CD4-positive, alpha-beta T cell treated with Interleukin-12 subunit alpha and Interleukin-12 subunit beta, for 1 hour (primary cell): ENCODE measurements around the gene TECTB.

ENCODE experiments used
- DNase-seq: peaks from one replicate; pipeline ENCODE4 v3.0.0-alpha.2; 2020

The TECTB gene

GRCh38 chr10:112275512-112276245 is 7.5 kb upstream of the TECTB start:
- no peak for DNase-seq

- no peak for DNase-seq
These were observed 4.3 kb upstream of the TECTB start for GRCh38 chr10:112278871-112279270.

DNA sequence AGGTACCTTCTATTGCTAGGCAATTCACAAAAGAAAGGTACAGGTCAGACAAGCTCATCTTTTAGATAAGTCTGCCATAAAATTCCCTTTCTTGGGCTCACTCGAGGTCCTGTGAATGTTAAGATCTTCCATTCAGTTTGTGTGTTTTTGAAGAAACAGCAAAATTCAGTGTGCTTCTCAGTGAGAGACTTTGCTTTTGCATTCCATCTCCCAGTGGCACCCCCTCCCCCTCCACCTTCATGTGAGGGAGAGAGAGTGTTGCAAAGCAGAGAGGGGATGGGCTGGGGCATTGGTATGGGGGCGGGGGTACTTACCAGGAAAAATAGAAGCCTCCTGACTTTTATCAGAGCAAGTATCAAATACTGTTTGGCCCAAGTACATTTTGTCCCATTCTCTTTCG is 3.8 kb upstream of the TECTB start:
- DNase-seq, result no peak

GRCh38 chr10:112280205-112280921 is 2.8 kb upstream of the TECTB start:
- no peak for DNase-seq

DNA sequence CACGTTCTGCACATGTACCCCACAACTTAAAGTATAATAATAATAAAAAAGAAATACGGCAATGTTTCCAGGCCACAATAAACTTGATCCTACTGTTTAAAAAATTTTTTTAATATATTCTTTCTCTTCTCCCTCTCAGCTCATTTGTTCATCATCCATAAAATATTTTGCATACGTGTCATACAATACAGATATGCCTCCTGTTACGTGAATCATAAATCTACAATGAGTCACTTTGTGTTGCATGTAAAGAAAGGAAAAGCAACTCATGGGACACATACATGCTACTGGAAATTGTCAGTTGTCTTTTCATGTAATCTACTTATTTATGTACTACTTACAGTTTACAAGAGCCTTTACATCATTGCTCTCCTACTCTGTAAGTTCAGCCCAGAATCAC is 1.1 kb upstream of the TECTB start:
- DNase-seq, result no peak

DNA sequence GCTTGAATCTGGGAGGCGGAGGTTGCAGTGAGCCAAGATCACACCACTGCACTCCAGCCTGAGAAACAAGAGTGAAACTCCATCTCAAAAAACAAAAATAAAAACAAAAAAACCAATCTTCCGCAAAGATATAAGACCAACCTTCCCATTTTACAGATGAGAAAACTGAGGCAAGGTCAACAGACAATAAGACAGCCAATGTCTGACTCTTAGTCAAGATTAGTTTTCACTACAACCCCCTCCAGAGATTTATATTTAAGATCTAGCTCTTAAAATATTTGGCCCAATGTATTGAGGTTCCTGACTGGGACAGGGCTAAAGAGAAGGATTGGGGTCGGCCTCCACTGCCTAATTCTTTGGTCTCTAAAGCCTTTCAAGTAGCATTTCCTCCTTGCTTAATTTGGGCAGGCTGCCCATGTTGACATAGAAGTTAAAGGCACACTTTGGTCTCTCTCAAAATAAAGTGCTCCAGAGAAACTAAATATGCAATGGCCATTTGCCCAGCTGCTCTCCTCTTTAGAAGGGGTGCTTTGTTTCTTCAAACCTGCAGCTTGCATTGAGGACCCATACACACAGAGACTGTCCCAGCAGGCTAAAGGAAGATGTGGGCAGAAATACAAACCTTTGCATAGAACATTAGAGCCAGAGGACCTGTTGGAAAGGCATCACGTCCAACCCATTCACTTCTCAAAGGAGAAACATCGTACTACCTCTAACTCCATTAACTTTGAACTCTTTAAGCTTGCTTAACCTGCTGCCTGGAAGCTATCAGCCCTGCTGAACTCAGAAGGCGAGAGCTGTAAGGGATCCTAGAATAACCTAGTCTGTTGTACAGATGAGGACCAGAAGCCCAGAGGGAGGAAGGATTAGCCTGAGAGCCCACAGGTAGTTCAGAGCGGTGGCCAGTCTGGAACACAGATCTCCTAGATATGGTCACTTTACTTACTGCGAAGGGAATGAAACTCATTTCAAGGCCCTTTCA is 3.9 kb downstream of the TECTB start:
- no peak for DNase-seq

- DNase-seq, result no peak
These were observed 4.6 kb downstream of the TECTB start for GRCh38 chr10:112287844-112288243.

DNA sequence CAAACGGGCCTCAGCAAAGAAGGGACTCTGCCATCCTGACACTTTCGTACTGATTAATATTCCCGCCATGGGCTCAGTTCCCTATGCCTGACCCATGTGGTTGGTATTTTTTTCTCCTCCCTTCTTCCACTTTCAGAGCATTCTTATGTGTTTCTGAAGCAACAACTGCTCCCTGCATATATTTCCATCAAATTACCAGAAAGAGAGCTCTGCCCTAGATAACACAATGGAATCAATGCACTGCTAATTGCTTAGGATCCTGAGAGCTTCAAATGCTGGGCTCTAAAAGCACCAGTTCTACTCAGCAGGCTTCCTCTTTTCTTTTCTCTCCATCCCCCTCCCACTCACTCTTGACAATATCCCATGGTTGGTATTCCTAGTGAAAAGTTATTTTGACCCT is 5.3 kb downstream of the TECTB start:
- DNase-seq, result no peak

DNA sequence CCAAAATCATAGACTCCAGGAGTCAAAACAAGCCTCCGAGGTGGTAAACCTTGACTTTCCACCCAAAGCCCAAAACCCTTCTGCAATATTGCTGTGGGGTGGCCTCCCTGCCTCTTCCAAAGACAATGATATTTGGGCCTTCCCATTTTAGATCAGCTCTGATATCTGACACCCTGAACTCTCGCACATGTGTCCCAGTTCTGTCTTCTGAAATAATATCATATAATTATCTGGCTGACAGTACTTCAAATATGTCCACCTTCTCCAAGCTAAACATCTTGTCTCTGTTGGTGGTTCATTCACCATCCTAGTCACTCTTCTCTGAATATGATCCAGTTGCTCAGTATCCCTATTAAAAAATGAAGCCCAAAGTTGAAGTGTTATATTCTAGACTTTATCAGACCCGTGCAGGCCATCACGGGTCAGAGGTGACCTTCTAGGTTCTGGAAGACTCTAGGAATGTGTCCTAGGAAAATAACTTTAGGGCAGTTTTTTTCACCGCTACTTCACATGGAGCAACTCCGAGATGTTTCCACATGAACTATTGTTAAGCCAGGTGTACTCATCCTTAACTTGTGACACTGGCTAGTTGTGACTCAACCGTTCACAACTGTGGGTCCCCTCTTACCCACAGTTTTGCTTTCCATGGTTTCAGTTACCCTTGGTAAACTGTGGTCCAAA is 6.3 kb downstream of the TECTB start:
- DNase-seq, result no peak

DNA sequence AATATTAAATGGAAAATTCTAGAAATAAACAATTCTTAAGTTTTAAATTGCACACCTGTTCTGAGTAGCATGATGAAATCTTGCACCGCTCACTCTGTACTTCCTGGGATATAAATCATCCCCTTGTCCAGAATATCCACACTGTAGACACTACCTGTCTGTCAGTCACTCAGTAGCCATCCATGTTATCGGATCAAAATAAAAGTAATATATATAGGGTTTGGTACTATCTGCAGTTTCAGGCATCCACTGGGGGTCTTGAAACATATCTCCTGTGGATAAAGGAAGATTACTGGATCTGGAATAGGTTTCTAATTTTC is 6.8 kb downstream of the TECTB start:
- DNase-seq, result no peak

- no peak for DNase-seq
These were observed 11.0 kb downstream of the TECTB start for GRCh38 chr10:112294169-112294568.

- no peak for DNase-seq
These were observed 12.9 kb downstream of the TECTB start for GRCh38 chr10:112295853-112296830.

DNA sequence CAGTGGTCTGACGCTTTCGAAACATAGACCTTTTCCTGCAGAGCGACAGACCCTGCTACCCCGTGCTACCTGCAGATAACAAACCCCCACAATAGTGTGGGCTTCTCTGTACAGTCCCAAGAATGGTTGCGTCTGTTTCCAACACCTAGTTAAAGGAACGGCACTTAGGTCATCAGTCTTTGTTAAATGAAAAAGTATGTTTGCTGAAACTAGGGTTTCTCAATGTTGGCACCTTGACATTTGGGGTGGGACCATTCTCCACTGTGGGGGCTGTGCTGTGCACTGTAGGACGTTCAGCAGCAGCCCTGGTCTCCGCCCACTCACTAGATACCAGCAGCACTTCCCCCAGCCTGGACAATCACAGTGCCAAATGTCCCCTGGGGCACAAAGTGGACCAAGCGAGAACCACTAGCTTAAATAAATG is 13.7 kb downstream of the TECTB start:
- no peak for DNase-seq

- DNase-seq, result no peak
These were observed 15.4 kb downstream of the TECTB start for GRCh38 chr10:112298581-112298980.

DNA sequence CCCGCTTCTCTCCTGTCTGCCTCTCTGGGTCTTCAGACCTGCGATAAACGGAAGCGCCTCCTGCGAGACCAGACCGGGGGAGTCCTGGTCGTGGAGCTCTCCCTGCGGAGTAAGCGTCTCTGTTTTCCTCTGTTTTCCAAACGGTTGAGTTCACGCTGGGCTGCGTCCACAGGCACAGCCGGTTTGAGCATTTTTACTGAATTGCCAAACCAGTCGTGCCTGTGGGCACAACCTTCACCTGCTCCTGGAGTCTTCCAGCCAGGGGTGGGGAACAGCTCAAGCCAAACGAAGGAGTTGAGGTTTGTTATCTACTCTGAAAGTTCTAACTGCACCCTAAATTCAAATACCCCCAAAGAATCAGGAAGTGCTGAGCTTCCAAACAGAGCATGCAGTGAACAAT is 16.3 kb downstream of the TECTB start:
- DNase-seq, result no peak

DNA sequence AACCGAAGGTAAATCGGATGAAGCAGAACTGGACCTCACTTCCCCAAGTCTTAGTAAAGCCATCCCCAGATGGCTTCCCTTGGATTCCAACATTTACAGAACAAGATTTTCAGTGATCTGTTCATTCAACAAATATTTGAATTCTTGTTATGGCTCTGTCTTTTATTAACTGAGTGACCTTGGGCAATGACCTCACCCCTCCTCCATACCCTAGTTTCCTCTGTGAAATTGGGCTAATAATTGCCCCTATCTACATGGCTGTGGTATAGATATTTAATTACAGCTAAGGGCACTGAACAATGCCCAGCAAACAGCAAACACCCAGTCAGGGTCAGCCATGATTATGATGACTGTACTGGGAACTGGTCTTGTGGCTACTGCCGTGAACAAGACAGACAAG is 19.1 kb downstream of the TECTB start:
- no peak for DNase-seq

- DNase-seq, result no peak
These were observed 20.3 kb downstream of the TECTB start for GRCh38 chr10:112303528-112303927.

DNA sequence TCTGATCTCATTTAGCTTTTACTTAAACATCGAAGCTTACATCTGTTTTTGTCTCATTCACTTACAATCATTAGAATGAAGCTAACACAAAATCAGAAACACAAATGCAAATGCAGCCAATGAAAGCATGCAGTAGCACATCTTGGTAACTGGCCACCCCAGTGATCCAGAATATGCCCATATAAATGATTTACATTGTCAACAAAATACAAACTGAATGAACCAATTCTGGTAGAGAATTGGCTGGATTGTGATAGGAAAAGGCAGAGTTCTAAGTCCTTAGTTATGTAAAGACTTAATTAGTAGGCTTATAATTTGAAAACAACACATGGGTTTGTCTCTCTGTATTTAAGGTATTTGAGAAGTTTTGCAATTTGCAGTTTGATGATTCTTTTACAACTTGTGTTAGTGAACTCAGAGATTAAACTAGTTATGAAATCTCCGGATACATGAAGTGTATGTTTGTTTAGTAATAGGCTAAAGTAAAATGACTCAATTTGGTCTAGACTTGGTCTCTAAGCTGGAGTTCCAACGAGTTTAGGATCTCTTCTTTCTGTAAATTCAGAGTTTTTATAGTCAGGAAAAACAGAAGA is 21.2 kb downstream of the TECTB start:
- no peak for DNase-seq

DNA sequence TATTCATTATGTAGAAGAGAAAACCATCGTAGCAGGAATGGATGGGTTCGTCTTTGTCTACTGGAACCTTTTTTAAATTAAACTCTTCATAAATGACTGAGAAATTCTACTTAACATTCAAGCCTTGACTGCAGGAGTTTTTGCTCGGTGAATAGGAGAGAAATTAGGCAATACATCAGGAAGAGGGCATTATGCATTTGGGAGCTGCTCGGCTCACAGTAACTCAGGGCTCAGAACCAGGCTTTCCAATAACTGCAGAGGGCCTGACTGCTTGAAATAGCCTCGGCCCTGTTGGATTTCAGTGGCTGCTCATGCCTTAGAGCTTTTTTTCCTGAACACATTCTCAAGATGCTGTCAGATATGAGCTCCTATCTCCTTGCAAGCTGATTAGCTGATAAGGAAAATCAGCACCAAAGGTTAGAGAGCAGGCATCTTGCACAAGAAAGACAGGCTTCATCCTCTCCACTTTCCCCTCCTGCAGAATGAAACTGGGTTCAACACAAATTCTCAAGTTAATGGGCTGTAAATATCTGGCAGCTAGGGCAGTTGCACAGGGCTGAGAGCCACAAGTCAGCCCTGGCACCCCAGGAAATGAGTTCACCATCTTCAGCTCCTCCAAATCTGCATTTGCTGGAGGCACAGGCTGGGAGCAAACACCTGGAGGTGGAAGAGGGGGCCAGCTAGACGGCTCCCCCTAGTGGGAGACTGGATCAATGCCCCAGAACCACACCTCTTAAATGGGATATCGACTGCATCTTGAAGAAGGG is 24.3 kb downstream of the TECTB start:
- peak; percentile 30 for DNase-seq

GRCh38 chr10:112308125-112308502 is 24.9 kb downstream of the TECTB start:
- no peak for DNase-seq

DNA sequence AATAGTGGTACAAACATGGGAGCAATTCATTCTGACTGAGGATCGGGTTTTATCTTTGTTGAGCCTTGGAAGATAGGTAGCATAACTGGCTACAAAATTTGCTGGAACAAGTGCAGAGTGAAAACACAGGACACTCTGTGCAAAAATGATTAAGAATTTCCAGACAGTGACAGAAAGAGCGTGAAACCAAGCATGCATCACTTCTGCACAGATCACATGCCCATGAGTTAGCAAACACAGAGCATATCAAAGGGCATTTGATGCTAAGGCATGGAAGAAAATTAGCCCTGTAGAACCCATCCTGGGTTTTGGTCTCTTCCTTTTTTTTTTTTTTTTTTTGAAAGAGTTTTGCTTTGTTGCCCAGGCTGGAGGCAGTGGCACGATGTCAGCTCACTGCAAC is 28.3 kb downstream of the TECTB start:
- no peak for DNase-seq
